ENCODE measurements around the gene SDHC.
"Not testable (repeated sequence)": the region's sequence is repeated elsewhere in the genome, so short reads cannot be mapped to it uniquely, and the experiment has no call there.

Gene SDHC

GRCh38 chr1:161311595-161312181 lies 2.5 kb upstream of the SDHC start:
- Histone ChIP-seq H3K4me1 (ENCODE audit: control insufficient read depth in 1 of 2, insufficient read depth in 2 of 2, low read length in 2 of 2) (peaks cover 8 to 12% of the 10 kb centered on the region in 2 donors), H3K27ac (ENCODE audit: low read length) (no peak overlapping the region), H3K9me3 (ENCODE audit: control insufficient read depth in 1 of 2, low read length in 2 of 2) (no peaks in the 10 kb centered on the region), H3K36me3 (ENCODE audit: control insufficient read depth in 1 of 2, insufficient read depth in 2 of 2, low read length in 2 of 2) (peaks cover 0 to 4% of the 10 kb centered on the region in 2 donors), H3K27me3 (ENCODE audit: low read depth, low read length) (no peaks in the 10 kb centered on the region), H3K4me3 (ENCODE audit: low read depth in 1 of 2, low read length in 2 of 2) (no peak overlapping the region)

- Histone ChIP-seq H3K9me3 (ENCODE audit: control insufficient read depth in 1 of 2, low read length in 2 of 2) (no peaks in the 10 kb centered on the region), H3K36me3 (ENCODE audit: control insufficient read depth in 1 of 2, insufficient read depth in 2 of 2, low read length in 2 of 2) (peaks cover 0 to 4% of the 10 kb centered on the region in 2 donors), H3K27ac (ENCODE audit: low read length) (peak overlapping the region; percentile 99), H3K27me3 (ENCODE audit: low read depth, low read length) (no peaks in the 10 kb centered on the region), H3K4me3 (ENCODE audit: low read depth in 1 of 2, low read length in 2 of 2) (peak overlapping the region; percentile 95 to 97), H3K4me1 (ENCODE audit: control insufficient read depth in 1 of 2, insufficient read depth in 2 of 2, low read length in 2 of 2) (peaks cover 8 to 15% of the 10 kb centered on the region in 2 donors)
Observed at GRCh38 chr1:161313554-161314200, 504 bp upstream of the SDHC start.

- not testable (repeated sequence) for H3K27me3 ChIP-seq (ENCODE audit: low read depth, low read length); H3K36me3 ChIP-seq (ENCODE audit: control insufficient read depth in 1 of 2, insufficient read depth in 2 of 2, low read length in 2 of 2); H3K27ac ChIP-seq (ENCODE audit: low read length); H3K9me3 ChIP-seq (ENCODE audit: control insufficient read depth in 1 of 2, low read length in 2 of 2); H3K4me3 ChIP-seq (ENCODE audit: low read depth in 1 of 2, low read length in 2 of 2)
- peaks cover 8 to 15% of the 10 kb centered on the region in 2 donors for H3K4me1 ChIP-seq (ENCODE audit: control insufficient read depth in 1 of 2, insufficient read depth in 2 of 2, low read length in 2 of 2)
Observed at GRCh38 chr1:161315841-161316674, 1.9 kb downstream of the SDHC start.

GRCh38 chr1:161324020-161324419 lies 9.8 kb downstream of the SDHC start:
- H3K27me3 ChIP-seq (ENCODE audit: low read depth, low read length), result no peaks in the 10 kb centered on the region
- H3K27ac ChIP-seq (ENCODE audit: low read length), result no peak overlapping the region
- H3K4me1 ChIP-seq (ENCODE audit: control insufficient read depth in 1 of 2, insufficient read depth in 2 of 2, low read length in 2 of 2), result no peaks in the 10 kb centered on the region
- no peaks in the 10 kb centered on the region for H3K9me3 ChIP-seq (ENCODE audit: control insufficient read depth in 1 of 2, low read length in 2 of 2)
- peaks cover 11 to 29% of the 10 kb centered on the region in 2 donors for H3K36me3 ChIP-seq (ENCODE audit: control insufficient read depth in 1 of 2, insufficient read depth in 2 of 2, low read length in 2 of 2)
- H3K4me3 ChIP-seq (ENCODE audit: low read depth in 1 of 2, low read length in 2 of 2), result no peak overlapping the region

- H3K27me3 ChIP-seq (ENCODE audit: low read depth, low read length), result no peaks in the 10 kb centered on the region
- H3K4me3 ChIP-seq (ENCODE audit: low read depth in 1 of 2, low read length in 2 of 2), result no peak overlapping the region
- H3K4me1 ChIP-seq (ENCODE audit: control insufficient read depth in 1 of 2, insufficient read depth in 2 of 2, low read length in 2 of 2), result no peaks in the 10 kb centered on the region
- H3K27ac ChIP-seq (ENCODE audit: low read length), result no peak overlapping the region
- H3K9me3 ChIP-seq (ENCODE audit: control insufficient read depth in 1 of 2, low read length in 2 of 2), result no peaks in the 10 kb centered on the region
- peaks cover 37 to 84% of the 10 kb centered on the region in 2 donors for H3K36me3 ChIP-seq (ENCODE audit: control insufficient read depth in 1 of 2, insufficient read depth in 2 of 2, low read length in 2 of 2)
Observed at GRCh38 chr1:161330346-161330745, 16.2 kb downstream of the SDHC start.

GRCh38 chr1:161333166-161333565 lies 19.0 kb downstream of the SDHC start:
- no peaks in the 10 kb centered on the region for H3K4me1 ChIP-seq (ENCODE audit: control insufficient read depth in 1 of 2, insufficient read depth in 2 of 2, low read length in 2 of 2)
- H3K27me3 ChIP-seq (ENCODE audit: low read depth, low read length), result no peaks in the 10 kb centered on the region
- no peak overlapping the region for H3K4me3 ChIP-seq (ENCODE audit: low read depth in 1 of 2, low read length in 2 of 2)
- peaks cover 36 to 70% of the 10 kb centered on the region in 2 donors for H3K36me3 ChIP-seq (ENCODE audit: control insufficient read depth in 1 of 2, insufficient read depth in 2 of 2, low read length in 2 of 2)
- no peak overlapping the region for H3K27ac ChIP-seq (ENCODE audit: low read length)
- no peaks in the 10 kb centered on the region for H3K9me3 ChIP-seq (ENCODE audit: control insufficient read depth in 1 of 2, low read length in 2 of 2)

GRCh38 chr1:161335796-161336195 lies 21.6 kb downstream of the SDHC start:
- H3K9me3 ChIP-seq (ENCODE audit: control insufficient read depth in 1 of 2, low read length in 2 of 2), result no peaks in the 10 kb centered on the region
- no peak overlapping the region for H3K4me3 ChIP-seq (ENCODE audit: low read depth in 1 of 2, low read length in 2 of 2)
- no peaks in the 10 kb centered on the region for H3K4me1 ChIP-seq (ENCODE audit: control insufficient read depth in 1 of 2, insufficient read depth in 2 of 2, low read length in 2 of 2)
- H3K27me3 ChIP-seq (ENCODE audit: low read depth, low read length), result no peaks in the 10 kb centered on the region
- peaks cover 23 to 53% of the 10 kb centered on the region in 2 donors for H3K36me3 ChIP-seq (ENCODE audit: control insufficient read depth in 1 of 2, insufficient read depth in 2 of 2, low read length in 2 of 2)
- H3K27ac ChIP-seq (ENCODE audit: low read length), result no peak overlapping the region

GRCh38 chr1:161342177-161342576 lies 28.0 kb downstream of the SDHC start:
- Histone ChIP-seq H3K4me1 (ENCODE audit: control insufficient read depth in 1 of 2, insufficient read depth in 2 of 2, low read length in 2 of 2) (no peaks in the 10 kb centered on the region), H3K36me3 (ENCODE audit: control insufficient read depth in 1 of 2, insufficient read depth in 2 of 2, low read length in 2 of 2) (peaks cover 13 to 37% of the 10 kb centered on the region in 2 donors), H3K27ac (ENCODE audit: low read length) (no peak overlapping the region), H3K9me3 (ENCODE audit: control insufficient read depth in 1 of 2, low read length in 2 of 2) (no peaks in the 10 kb centered on the region), H3K4me3 (ENCODE audit: low read depth in 1 of 2, low read length in 2 of 2) (no peak overlapping the region), H3K27me3 (ENCODE audit: low read depth, low read length) (no peaks in the 10 kb centered on the region)

GRCh38 chr1:161342821-161343220 lies 28.6 kb downstream of the SDHC start:
- Histone ChIP-seq H3K4me1 (ENCODE audit: control insufficient read depth in 1 of 2, insufficient read depth in 2 of 2, low read length in 2 of 2) (no peaks in the 10 kb centered on the region), H3K9me3 (ENCODE audit: control insufficient read depth in 1 of 2, low read length in 2 of 2) (no peaks in the 10 kb centered on the region), H3K27ac (ENCODE audit: low read length) (no peak overlapping the region), H3K4me3 (ENCODE audit: low read depth in 1 of 2, low read length in 2 of 2) (no peak overlapping the region), H3K27me3 (ENCODE audit: low read depth, low read length) (no peaks in the 10 kb centered on the region), H3K36me3 (ENCODE audit: control insufficient read depth in 1 of 2, insufficient read depth in 2 of 2, low read length in 2 of 2) (peaks cover 13 to 37% of the 10 kb centered on the region in 2 donors)

- H3K9me3 ChIP-seq (ENCODE audit: control insufficient read depth in 1 of 2, low read length in 2 of 2), result no peaks in the 10 kb centered on the region
- H3K4me3 ChIP-seq (ENCODE audit: low read depth in 1 of 2, low read length in 2 of 2), result no peak overlapping the region
- peaks cover 0 to 8% of the 10 kb centered on the region in 2 donors for H3K36me3 ChIP-seq (ENCODE audit: control insufficient read depth in 1 of 2, insufficient read depth in 2 of 2, low read length in 2 of 2)
- no peaks in the 10 kb centered on the region for H3K4me1 ChIP-seq (ENCODE audit: control insufficient read depth in 1 of 2, insufficient read depth in 2 of 2, low read length in 2 of 2)
- H3K27ac ChIP-seq (ENCODE audit: low read length), result no peak overlapping the region
- no peaks in the 10 kb centered on the region for H3K27me3 ChIP-seq (ENCODE audit: low read depth, low read length)
Observed at GRCh38 chr1:161350671-161351070, 36.5 kb downstream of the SDHC start.

GRCh38 chr1:161351482-161351881 lies 37.3 kb downstream of the SDHC start:
- Histone ChIP-seq H3K9me3 (ENCODE audit: control insufficient read depth in 1 of 2, low read length in 2 of 2) (no peaks in the 10 kb centered on the region), H3K4me3 (ENCODE audit: low read depth in 1 of 2, low read length in 2 of 2) (no peak overlapping the region), H3K4me1 (ENCODE audit: control insufficient read depth in 1 of 2, insufficient read depth in 2 of 2, low read length in 2 of 2) (no peaks in the 10 kb centered on the region), H3K27ac (ENCODE audit: low read length) (no peak overlapping the region), H3K27me3 (ENCODE audit: low read depth, low read length) (no peaks in the 10 kb centered on the region), H3K36me3 (ENCODE audit: control insufficient read depth in 1 of 2, insufficient read depth in 2 of 2, low read length in 2 of 2) (peaks cover under 1 to 8% of the 10 kb centered on the region in 2 donors)
